GM12878 (cell line): ENCODE data around the gene TNFSF13. TPM values are rescaled to one million over a fixed set of nuclear protein-coding genes. Genes with fewer than 3 reads are reported as not detected.

ENCODE experiments used
- BACH1 ChIP-seq: fragments of 450-650 bp; IDR thresholded peaks from 2 replicates; pipeline ENCODE4 v1.6.1; 2017; ENCODE audit warnings: mild to moderate bottlenecking, borderline replicate concordance
- CBFB ChIP-seq: IDR thresholded peaks from 2 replicates; pipeline ENCODE4 v1.6.1; 2016; ENCODE audit warnings: antibody characterized with exemption, low read depth
- EGR1 ChIP-seq, 2 experiments: IDR thresholded peaks; 1 replicate in 1 of 2; 2 replicates in 1 of 2; pipeline ENCODE4 v1.6.1; 2011 to 2012; ENCODE audit warnings: low read depth in 2 of 2, low read length in 2 of 2, borderline replicate concordance in 1 of 2, mild to moderate bottlenecking in 1 of 2, moderate library complexity in 1 of 2
- ESRRA ChIP-seq: IDR thresholded peaks from 2 replicates; pipeline ENCODE4 v1.6.1; 2012; ENCODE audit warnings: mild to moderate bottlenecking, low read length, improper control_type of control experiment
- KDM1A ChIP-seq: fragments of 200-600 bp; sonication (generic); IDR thresholded peaks from 2 replicates; pipeline ENCODE4 v1.6.1; 2016; ENCODE audit warnings: borderline replicate concordance
- NBN ChIP-seq: fragments of 450-650 bp; IDR thresholded peaks from 2 replicates; pipeline ENCODE4 v1.6.1; 2016
- PAX8 ChIP-seq: fragments of 450-650 bp; IDR thresholded peaks from 2 replicates; pipeline ENCODE4 v1.6.1; 2017; ENCODE audit warnings: mild to moderate bottlenecking, moderate library complexity
- SMAD5 ChIP-seq: IDR thresholded peaks from 2 replicates; pipeline ENCODE4 v1.6.1; 2016; ENCODE audit warnings: antibody characterized with exemption, low read depth
- SPI1 ChIP-seq: IDR thresholded peaks from 2 replicates; pipeline ENCODE4 v1.6.1; 2011; ENCODE audit warnings: low read depth, mild to moderate bottlenecking, low read length, moderate library complexity, borderline replicate concordance; ENCODE audit not compliant: insufficient read depth
- ZBED1 ChIP-seq: IDR thresholded peaks from 2 replicates; pipeline ENCODE4 v1.6.1; 2016; ENCODE audit warnings: borderline replicate concordance
- polyA plus RNA-seq, 11 experiments: library from polyadenylated mRNA; depleted of rRNA in 4 of 11; unstranded in 6 of 11; stranded (reverse) in 5 of 11; fragments of >200 nt; fragmentation: Nextera tagmentation in 4 of 11; fragmentation: Illumina TruSeq in 1 of 11; extraction: Ambion mirVana in 4 of 11; extraction: Trizol in 1 of 11; gene quantifications; 1 replicate in 1 of 11; 2 replicates in 10 of 11; pipeline versions ENCODE4 v1.2.1 to v1.2.3, GENCODE V29; 2011 to 2016; ENCODE audit warnings: inconsistent platforms in 2 of 11, missing spikeins in 2 of 11, low read depth in 1 of 11
- total RNA-seq, 4 experiments: library from RNA; depleted of rRNA in 3 of 4; stranded (reverse); fragments of >200 nt in 3 of 4; fragmentation: Illumina TruSeq in 1 of 4; extraction: Trizol in 1 of 4; gene quantifications; 2 replicates each; pipeline versions ENCODE4 v1.2.1 to v1.2.3, GENCODE V29; 2013 to 2021
- TF ChIP-seq, protein P1 (sequence below): fragments of 450-650 bp; IDR thresholded peaks from 2 replicates; pipeline ENCODE4 v1.6.1; 2018; ENCODE audit warnings: borderline replicate concordance, mild to moderate bottlenecking; ENCODE audit not compliant: partially characterized antibody
- TF ChIP-seq, protein P2 (sequence below): fragments of 150-350 bp; IDR thresholded peaks from 2 replicates; pipeline ENCODE4 v1.6.1; 2016; ENCODE audit warnings: low read depth, low read length
- TF ChIP-seq, protein P3 (sequence below): fragments of 450-650 bp; IDR thresholded peaks from 2 replicates; pipeline ENCODE4 v1.6.1; 2017; ENCODE audit warnings: mild to moderate bottlenecking, low read depth, inconsistent platforms; ENCODE audit not compliant: poor library complexity, severe bottlenecking
- TF ChIP-seq, protein P4 (sequence below): fragments of 450-650 bp; IDR thresholded peaks from 2 replicates; pipeline ENCODE4 v1.6.1; 2018; ENCODE audit warnings: mild to moderate bottlenecking, low read depth, moderate library complexity; ENCODE audit not compliant: partially characterized antibody
- TF ChIP-seq, protein P5 (sequence below): fragments of 450-650 bp; conservative IDR thresholded peaks from 2 replicates; pipeline ENCODE4 v1.6.1; 2017; ENCODE audit warnings: mild to moderate bottlenecking, moderate library complexity

Gene TNFSF13
- total and polyA plus RNA-seq, 10 of the 15 experiments (the other 5 are each of a cell fraction or from before 2014, with no cell fraction given), result 0.56 to 14.6 (median 9.7) TPM

DNA sequence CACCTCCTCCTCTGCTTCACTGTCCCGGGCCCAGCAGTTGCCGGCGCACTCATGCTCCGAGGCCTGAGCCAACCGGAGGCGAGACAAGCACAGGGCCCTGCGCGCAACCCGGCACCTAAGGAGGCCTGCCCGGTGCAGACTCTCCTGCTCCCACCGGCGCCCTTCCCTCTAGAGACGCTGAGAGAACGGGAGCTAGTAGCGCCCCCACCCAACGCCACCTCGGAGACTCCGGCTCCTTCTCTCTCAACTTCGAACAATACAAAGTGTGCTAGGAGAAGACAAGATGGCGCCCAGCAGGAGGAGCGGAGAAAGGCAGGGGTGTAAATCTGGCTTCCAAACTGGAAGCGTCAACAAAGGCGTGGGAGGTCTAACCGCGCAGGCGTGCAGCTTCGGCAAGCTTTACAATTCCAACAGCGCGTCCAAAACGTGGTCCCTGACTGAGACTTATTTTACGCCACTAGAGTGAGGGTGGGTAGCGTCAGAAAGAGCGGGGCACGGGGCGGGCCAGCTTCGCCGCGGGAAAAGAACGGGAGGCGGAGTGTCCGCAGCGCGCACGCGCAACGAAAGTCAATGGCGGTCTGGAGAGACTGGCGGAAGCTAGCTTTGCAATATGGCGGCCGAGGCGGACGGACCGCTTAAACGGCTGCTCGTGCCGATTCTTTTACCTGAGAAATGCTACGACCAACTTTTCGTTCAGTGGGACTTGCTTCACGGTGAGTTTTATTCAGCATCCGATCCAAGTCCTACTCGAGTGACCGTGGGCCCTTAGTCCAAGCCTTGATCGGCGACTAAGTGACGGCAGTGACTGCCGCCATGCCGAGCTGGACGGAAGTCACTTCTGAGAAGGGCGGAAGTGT lies 24.9 kb downstream of the TNFSF13 start, which contains the start of gene MPDU1 (continued):
- TF ChIP-seq, protein P1, sequence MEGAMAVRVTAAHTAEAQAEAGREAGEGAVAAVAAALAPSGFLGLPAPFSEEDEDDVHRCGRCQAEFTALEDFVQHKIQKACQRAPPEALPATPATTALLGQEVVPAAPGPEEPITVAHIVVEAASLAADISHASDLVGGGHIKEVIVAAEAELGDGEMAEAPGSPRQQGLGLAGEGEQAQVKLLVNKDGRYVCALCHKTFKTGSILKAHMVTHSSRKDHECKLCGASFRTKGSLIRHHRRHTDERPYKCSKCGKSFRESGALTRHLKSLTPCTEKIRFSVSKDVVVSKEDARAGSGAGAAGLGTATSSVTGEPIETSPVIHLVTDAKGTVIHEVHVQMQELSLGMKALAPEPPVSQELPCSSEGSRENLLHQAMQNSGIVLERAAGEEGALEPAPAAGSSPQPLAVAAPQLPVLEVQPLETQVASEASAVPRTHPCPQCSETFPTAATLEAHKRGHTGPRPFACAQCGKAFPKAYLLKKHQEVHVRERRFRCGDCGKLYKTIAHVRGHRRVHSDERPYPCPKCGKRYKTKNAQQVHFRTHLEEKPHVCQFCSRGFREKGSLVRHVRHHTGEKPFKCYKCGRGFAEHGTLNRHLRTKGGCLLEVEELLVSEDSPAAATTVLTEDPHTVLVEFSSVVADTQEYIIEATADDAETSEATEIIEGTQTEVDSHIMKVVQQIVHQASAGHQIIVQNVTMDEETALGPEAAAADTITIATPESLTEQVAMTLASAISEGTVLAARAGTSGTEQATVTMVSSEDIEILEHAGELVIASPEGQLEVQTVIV, result peak; percentile 83
- TF ChIP-seq SPI1 (no peak; the same call in 1 of the 2 replicates), KDM1A (no peak), ZBED1 (peak; percentile 69), BACH1 (peak; percentile 37), SMAD5 (peak; percentile 94; the same call in 1 of the 2 replicates), EGR1 (IDR thresholded peaks at IDR 0.05; ENCODE audit: borderline replicate concordance in 1 of 2, low read depth in 2 of 2, low read length in 2 of 2) (peak; percentile 51 to 69; a peak in 2 of 3 replicates), PAX8 (peak; percentile 75; the same call in 1 of the 2 replicates), CBFB (peak; percentile 69; the same call in 1 of the 2 replicates), NBN (peak; percentile 97), ESRRA (no peak)
- TF ChIP-seq, protein P2, sequence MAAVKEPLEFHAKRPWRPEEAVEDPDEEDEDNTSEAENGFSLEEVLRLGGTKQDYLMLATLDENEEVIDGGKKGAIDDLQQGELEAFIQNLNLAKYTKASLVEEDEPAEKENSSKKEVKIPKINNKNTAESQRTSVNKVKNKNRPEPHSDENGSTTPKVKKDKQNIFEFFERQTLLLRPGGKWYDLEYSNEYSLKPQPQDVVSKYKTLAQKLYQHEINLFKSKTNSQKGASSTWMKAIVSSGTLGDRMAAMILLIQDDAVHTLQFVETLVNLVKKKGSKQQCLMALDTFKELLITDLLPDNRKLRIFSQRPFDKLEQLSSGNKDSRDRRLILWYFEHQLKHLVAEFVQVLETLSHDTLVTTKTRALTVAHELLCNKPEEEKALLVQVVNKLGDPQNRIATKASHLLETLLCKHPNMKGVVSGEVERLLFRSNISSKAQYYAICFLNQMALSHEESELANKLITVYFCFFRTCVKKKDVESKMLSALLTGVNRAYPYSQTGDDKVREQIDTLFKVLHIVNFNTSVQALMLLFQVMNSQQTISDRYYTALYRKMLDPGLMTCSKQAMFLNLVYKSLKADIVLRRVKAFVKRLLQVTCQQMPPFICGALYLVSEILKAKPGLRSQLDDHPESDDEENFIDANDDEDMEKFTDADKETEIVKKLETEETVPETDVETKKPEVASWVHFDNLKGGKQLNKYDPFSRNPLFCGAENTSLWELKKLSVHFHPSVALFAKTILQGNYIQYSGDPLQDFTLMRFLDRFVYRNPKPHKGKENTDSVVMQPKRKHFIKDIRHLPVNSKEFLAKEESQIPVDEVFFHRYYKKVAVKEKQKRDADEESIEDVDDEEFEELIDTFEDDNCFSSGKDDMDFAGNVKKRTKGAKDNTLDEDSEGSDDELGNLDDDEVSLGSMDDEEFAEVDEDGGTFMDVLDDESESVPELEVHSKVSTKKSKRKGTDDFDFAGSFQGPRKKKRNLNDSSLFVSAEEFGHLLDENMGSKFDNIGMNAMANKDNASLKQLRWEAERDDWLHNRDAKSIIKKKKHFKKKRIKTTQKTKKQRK, result no peak
- TF ChIP-seq, protein P3, sequence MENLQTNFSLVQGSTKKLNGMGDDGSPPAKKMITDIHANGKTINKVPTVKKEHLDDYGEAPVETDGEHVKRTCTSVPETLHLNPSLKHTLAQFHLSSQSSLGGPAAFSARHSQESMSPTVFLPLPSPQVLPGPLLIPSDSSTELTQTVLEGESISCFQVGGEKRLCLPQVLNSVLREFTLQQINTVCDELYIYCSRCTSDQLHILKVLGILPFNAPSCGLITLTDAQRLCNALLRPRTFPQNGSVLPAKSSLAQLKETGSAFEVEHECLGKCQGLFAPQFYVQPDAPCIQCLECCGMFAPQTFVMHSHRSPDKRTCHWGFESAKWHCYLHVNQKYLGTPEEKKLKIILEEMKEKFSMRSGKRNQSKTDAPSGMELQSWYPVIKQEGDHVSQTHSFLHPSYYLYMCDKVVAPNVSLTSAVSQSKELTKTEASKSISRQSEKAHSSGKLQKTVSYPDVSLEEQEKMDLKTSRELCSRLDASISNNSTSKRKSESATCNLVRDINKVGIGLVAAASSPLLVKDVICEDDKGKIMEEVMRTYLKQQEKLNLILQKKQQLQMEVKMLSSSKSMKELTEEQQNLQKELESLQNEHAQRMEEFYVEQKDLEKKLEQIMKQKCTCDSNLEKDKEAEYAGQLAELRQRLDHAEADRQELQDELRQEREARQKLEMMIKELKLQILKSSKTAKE, result no peak
- TF ChIP-seq, protein P4, sequence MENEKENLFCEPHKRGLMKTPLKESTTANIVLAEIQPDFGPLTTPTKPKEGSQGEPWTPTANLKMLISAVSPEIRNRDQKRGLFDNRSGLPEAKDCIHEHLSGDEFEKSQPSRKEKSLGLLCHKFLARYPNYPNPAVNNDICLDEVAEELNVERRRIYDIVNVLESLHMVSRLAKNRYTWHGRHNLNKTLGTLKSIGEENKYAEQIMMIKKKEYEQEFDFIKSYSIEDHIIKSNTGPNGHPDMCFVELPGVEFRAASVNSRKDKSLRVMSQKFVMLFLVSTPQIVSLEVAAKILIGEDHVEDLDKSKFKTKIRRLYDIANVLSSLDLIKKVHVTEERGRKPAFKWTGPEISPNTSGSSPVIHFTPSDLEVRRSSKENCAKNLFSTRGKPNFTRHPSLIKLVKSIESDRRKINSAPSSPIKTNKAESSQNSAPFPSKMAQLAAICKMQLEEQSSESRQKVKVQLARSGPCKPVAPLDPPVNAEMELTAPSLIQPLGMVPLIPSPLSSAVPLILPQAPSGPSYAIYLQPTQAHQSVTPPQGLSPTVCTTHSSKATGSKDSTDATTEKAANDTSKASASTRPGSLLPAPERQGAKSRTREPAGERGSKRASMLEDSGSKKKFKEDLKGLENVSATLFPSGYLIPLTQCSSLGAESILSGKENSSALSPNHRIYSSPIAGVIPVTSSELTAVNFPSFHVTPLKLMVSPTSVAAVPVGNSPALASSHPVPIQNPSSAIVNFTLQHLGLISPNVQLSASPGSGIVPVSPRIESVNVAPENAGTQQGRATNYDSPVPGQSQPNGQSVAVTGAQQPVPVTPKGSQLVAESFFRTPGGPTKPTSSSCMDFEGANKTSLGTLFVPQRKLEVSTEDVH, result peak; percentile 93
- TF ChIP-seq, protein P5, sequence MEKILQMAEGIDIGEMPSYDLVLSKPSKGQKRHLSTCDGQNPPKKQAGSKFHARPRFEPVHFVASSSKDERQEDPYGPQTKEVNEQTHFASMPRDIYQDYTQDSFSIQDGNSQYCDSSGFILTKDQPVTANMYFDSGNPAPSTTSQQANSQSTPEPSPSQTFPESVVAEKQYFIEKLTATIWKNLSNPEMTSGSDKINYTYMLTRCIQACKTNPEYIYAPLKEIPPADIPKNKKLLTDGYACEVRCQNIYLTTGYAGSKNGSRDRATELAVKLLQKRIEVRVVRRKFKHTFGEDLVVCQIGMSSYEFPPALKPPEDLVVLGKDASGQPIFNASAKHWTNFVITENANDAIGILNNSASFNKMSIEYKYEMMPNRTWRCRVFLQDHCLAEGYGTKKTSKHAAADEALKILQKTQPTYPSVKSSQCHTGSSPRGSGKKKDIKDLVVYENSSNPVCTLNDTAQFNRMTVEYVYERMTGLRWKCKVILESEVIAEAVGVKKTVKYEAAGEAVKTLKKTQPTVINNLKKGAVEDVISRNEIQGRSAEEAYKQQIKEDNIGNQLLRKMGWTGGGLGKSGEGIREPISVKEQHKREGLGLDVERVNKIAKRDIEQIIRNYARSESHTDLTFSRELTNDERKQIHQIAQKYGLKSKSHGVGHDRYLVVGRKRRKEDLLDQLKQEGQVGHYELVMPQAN, result 0 out of 2 replicates have a peak, but pooled peaks have one; percentile 20
